Progenitor cell of endocrine pancreas (in vitro differentiated cells): ENCODE measurements around the gene SERINC2. TPM values are rescaled to one million over a fixed set of nuclear protein-coding genes. Genes with fewer than 3 reads are reported as not detected.

Experiments used
- DNase-seq: peaks from one replicate; pipeline ENCODE4 v3.0.0; 2021; ENCODE audit warnings: low spot score; ENCODE audit not compliant: unreplicated experiment
- H3K27ac Mint-ChIP-seq: 2 replicates; pipeline ENCODE4 v1.8.0; 2021; ENCODE audit warnings: mild to moderate bottlenecking, moderate library complexity, mixed read lengths
- H3K27me3 Mint-ChIP-seq: 2 replicates; pipeline ENCODE4 v1.8.0; 2021; ENCODE audit warnings: mixed read lengths
- H3K36me3 Mint-ChIP-seq: 2 replicates; pipeline ENCODE4 v1.8.0; 2022; ENCODE audit warnings: mixed read lengths; ENCODE audit not compliant: insufficient read depth
- H3K4me1 Mint-ChIP-seq: 2 replicates; pipeline ENCODE4 v1.8.0; 2021; ENCODE audit warnings: low read depth, mixed read lengths
- H3K4me3 Mint-ChIP-seq: 2 replicates; pipeline ENCODE4 v1.8.0; 2021; ENCODE audit warnings: low read depth, mild to moderate bottlenecking, moderate library complexity, mixed read lengths
- H3K9me3 Mint-ChIP-seq: 2 replicates; pipeline ENCODE4 v1.8.0; 2021; ENCODE audit warnings: low read depth, mixed read lengths
- total RNA-seq: library from RNA; stranded (reverse); gene quantifications from 2 replicates; pipeline ENCODE4 v1.2.1, GENCODE V29; 2021
- TF ChIP-seq, protein P1 (sequence below): fragments of 200-600 bp; sonication (generic); IDR thresholded peaks from one replicate; pipeline ENCODE4 v1.5.0; 2021; ENCODE audit warnings: antibody characterized with exemption, mild to moderate bottlenecking; ENCODE audit not compliant: unreplicated experiment

The SERINC2 gene
- total RNA-seq, 1 donor from 2014 or later = 65.7 TPM

DNA sequence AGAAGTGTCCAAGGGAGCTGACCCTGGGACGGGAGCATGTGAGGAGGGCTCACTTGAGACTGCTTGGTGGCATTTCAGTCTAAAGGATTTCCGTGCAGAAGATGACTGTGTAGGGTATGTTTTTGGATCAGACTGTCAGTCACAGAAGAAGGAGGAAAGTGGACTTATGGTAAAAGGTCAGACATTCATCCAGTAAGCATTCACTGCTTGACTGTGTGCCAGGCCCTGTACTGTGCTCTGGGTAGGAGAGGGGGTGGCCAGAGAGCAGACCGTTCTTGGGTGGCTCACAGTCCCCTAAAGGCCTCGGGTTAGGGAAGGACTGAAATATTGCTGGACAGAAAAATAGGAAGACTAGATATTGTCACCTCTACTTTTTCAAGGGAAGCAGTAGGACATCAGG lies 2.1 kb upstream of the SERINC2 start:
- TF ChIP-seq, protein P1, sequence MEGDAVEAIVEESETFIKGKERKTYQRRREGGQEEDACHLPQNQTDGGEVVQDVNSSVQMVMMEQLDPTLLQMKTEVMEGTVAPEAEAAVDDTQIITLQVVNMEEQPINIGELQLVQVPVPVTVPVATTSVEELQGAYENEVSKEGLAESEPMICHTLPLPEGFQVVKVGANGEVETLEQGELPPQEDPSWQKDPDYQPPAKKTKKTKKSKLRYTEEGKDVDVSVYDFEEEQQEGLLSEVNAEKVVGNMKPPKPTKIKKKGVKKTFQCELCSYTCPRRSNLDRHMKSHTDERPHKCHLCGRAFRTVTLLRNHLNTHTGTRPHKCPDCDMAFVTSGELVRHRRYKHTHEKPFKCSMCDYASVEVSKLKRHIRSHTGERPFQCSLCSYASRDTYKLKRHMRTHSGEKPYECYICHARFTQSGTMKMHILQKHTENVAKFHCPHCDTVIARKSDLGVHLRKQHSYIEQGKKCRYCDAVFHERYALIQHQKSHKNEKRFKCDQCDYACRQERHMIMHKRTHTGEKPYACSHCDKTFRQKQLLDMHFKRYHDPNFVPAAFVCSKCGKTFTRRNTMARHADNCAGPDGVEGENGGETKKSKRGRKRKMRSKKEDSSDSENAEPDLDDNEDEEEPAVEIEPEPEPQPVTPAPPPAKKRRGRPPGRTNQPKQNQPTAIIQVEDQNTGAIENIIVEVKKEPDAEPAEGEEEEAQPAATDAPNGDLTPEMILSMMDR = no peak
- DNase-seq = no peak
- Mint-ChIP-seq H3K4me1 (peaks cover 8% of the 10 kb centered on the region), H3K27me3 (peaks cover 14% of the 10 kb centered on the region), H3K4me3 (no peak overlapping the region), H3K9me3 (no peaks in the 10 kb centered on the region), H3K27ac (no peak overlapping the region), H3K36me3 (no peaks in the 10 kb centered on the region)

DNA sequence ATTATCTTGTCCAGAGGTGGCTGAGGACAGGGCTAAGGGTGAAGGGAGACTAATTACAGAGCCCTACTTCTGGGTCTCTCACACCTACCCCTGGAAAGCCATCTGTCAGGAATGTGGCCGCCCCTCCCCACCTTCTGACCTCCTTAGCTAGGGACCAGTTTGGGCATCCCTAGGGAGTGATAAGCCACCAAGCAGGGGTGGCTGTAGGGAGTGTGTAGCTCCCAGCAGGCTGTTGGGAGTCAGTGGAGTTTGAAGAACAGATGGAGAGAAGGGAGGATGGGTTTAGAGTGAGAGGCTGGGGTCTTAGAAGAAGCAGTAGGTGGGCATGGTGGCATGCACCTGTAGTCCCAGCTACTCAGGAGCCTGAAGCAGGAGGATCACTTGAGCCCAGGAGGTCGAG lies 808 bp upstream of the SERINC2 start:
- TF ChIP-seq, protein P1 = no peak
- Mint-ChIP-seq H3K4me3 (peak overlapping the region; percentile 77), H3K9me3 (no peaks in the 10 kb centered on the region), H3K36me3 (no peaks in the 10 kb centered on the region), H3K27ac (peak overlapping the region; percentile 87), H3K4me1 (peaks cover 8% of the 10 kb centered on the region), H3K27me3 (peaks cover 14% of the 10 kb centered on the region)
- DNase-seq = no peak

DNA sequence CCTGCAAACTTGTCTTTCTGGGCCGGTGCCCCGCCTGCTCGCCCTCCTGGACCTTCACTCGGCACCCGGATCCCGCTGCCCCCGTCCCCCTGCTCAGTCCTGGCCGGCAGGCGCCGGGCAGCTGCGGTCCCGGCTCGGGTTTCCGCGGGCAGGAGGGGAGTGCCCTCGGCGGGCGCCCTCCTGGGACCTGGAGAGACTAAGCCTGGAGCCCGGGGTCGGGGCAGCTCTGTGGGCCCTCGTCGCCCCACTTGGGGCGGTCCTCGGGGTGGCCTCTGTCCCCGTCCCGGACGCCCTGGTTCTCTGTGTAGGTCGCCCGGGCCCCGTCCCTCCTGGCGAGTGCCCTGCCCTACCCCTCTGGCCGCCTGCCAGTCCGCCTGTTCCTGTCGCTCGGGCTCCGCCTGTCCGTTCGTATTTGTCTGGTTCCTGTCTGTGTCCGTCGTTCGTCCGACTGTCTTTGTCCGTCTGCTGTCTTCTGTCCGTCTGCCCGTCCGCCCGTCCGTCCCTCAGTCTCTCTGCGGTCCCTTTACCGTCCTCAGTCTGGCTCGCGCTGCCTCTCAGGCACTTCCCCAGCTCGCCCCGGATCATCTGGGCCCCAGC lies 490 bp downstream of the SERINC2 start:
- peak; percentile 42 for DNase-seq
- peak overlapping the region; percentile 96 for H3K27ac Mint-ChIP-seq
- peak overlapping the region; percentile 100 for H3K4me3 Mint-ChIP-seq
- H3K4me1 Mint-ChIP-seq = peaks cover 8% of the 10 kb centered on the region
- peaks cover 11% of the 10 kb centered on the region for H3K27me3 Mint-ChIP-seq
- no peaks in the 10 kb centered on the region for H3K9me3 Mint-ChIP-seq
- peaks cover 2% of the 10 kb centered on the region for H3K36me3 Mint-ChIP-seq
- TF ChIP-seq, protein P1 = no peak

DNA sequence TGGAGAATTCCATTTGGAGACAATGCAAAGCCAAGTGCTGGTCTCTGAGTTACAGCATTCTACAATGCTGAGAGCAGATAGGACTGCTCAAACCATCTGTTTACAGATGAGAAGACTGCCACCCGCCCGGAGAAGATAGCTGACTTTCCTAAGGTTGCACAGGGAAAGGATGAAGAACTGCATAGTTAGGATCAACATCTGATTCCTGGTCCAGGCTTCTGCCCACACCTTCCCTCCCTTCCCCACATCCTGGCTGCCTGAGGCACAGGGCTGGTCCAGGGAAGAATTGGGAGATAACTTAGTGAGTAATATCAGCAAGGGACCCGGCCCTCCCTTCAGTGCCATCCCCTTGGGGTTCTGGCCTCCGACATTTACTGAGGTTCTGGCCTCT lies 2.0 kb downstream of the SERINC2 start:
- Mint-ChIP-seq H3K36me3 (peaks cover 2% of the 10 kb centered on the region), H3K27ac (peak overlapping the region; percentile 96), H3K4me3 (peak overlapping the region; percentile 100), H3K4me1 (peaks cover 8% of the 10 kb centered on the region), H3K27me3 (peaks cover 11% of the 10 kb centered on the region), H3K9me3 (no peaks in the 10 kb centered on the region)
- TF ChIP-seq, protein P1 = no peak
- no peak for DNase-seq

DNA sequence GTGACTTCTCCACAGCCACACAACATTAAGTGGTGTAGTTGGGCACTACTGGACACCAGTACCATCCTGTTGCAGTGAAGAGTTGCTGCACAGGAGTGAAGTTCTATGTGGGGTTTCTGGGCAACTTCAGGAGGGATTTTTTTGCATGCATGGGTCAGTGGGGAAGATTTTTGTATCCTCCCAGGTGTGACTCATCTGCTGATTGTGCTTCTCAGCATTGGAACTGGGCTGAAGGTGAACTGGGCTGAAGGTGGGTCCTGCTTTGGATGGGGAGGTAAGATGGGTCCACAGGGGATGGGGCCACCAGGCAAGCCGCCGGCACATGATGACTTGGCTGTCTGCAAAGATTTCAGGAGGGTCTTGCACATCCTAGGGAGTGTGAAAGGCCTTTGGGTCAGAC lies 2.6 kb downstream of the SERINC2 start:
- DNase-seq = no peak
- peaks cover 8% of the 10 kb centered on the region for H3K4me1 Mint-ChIP-seq
- H3K27me3 Mint-ChIP-seq = peaks cover 8% of the 10 kb centered on the region
- peaks cover 2% of the 10 kb centered on the region for H3K36me3 Mint-ChIP-seq
- H3K9me3 Mint-ChIP-seq = no peaks in the 10 kb centered on the region
- H3K27ac Mint-ChIP-seq = peak overlapping the region; percentile 45
- TF ChIP-seq, protein P1 = no peak
- H3K4me3 Mint-ChIP-seq = peak overlapping the region; percentile 46
